Urinary bladder (tissue), 4 donors: ENCODE results near the gene PMEPA1. TPM values are rescaled to one million over a fixed set of nuclear protein-coding genes. Genes with fewer than 3 reads are reported as not detected.
A peak's percentile ranks its signal among the peaks of the same experiment; 100 is the strongest.

Source experiments
- DNase-seq: peaks from one replicate; pipeline ENCODE4 v3.0.0-alpha.2; 2015; ENCODE audit errors: extremely low spot score
- H3K27ac ChIP-seq: one replicate; pipeline ENCODE4 v1.5.1; 2013; ENCODE audit warnings: low read depth, mild to moderate bottlenecking, moderate library complexity
- H3K36me3 ChIP-seq: one replicate; pipeline ENCODE4 v1.6.1; 2013; ENCODE audit warnings: mild to moderate bottlenecking, moderate library complexity; ENCODE audit not compliant: insufficient read depth
- H3K4me1 ChIP-seq: one replicate; pipeline ENCODE4 v1.6.1; 2013; ENCODE audit warnings: mild to moderate bottlenecking, moderate library complexity; ENCODE audit not compliant: insufficient read depth
- H3K4me3 ChIP-seq: one replicate; pipeline ENCODE4 v1.5.1; 2013; ENCODE audit warnings: low read depth, low read length
- WGBS: extraction: QIAGEN DNeasy Blood & Tissue Kit; methylation state at CpG from one replicate; pipeline ENCODE4 v1.1.7; 2013; 5-methylcytosine and 5-hydroxymethylcytosine counted together
- polyA plus RNA-seq: library from polyadenylated mRNA; stranded (reverse); fragments of 200-250 nt; gene quantifications from one replicate; pipeline ENCODE4 v1.2.3, GENCODE V29; 2013
- total RNA-seq: library from RNA; depleted of rRNA; stranded (reverse); fragments of >200 nt; gene quantifications from one replicate; pipeline ENCODE4 v1.2.3, GENCODE V29; 2014
- donor health status: healthy with polysubstance abuse.
- donor health status: healthy.

PMEPA1 gene
- total RNA-seq, result 20.6 TPM
- polyA plus RNA-seq, result 20.4 TPM

DNA sequence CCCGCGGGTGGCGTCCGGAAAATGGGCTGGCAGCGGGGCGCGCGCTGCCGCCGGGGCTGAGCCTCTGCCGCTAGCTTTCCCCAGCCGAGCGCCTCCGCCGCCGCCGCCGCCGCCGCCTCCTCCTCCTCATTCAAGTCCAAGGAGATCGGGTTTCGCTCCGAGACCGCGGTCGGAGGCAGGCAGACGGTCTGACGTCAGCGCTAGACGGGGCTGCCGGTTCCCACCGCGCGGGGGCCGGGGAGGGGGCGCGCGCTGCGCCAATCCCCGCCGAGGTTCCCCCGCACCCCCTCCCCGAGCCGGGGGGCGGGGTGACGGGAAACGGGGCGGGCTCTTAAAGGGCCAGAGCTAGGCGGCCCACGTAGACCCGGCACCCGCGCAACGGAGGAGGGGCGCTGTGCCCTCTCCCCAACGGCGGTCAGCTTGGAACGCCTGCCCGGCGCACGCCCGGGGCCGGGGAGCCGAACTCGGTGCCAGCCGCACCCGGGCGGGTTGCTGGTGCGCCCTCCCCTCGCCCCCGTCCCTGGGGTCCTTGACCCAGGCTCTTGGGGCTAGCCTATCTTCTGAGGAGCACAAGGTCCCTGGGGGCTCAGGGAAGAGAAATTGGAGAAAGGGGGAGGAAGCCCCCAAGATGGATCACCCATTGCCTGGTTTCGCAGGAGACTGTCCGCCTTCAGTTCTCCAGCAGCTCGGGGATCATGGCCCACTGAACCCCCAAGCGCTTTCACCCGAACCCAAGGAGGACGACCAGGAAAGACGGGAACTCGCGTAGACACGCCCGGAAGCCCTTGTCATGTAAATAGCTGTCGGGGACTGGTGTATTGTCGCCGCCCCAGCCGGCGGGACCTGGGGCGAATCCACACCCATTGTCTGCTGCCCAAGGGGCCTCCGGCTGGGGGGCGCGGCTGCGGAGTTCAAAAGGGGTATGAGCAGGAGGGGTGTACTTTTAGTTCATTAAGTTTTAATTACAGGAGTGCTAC lies at the start of gene PMEPA1:
Gene PMEPA1, minus strand, starts transcription at position 193 of the 977 bp plus-strand sequence. CDS start 433 bp downstream, outside the sequence.
- Histone ChIP-seq H3K4me1 (no peaks in the 10 kb centered on the region), H3K4me3 (peak within 1 kb of the TSS; percentile 75), H3K27ac (peak within 1 kb of the TSS; percentile 75), H3K36me3 (no peaks in the 10 kb centered on the region)
- WGBS, result under 1% methylated on average over 92 of the region's 92 CpGs
- peak; percentile 81 for DNase-seq

DNA sequence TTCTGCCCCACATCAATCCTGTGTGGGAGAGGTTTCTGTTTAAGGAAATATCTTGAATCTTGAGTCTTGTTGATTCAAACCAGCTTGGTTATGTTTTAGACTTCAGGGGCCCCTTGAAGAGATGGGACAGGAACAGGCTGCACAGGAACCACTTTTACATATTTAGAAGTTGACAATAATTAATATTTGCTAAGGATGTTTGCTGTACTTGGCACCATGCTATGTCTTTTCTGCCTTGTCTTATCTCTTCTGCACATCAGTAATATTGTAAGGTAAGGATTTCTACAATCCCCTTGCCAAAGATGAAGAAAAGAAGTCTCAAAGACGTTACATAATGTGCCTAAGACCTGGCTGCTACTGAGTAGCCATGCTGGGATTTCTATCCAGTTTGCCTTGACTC lies 48.0 kb upstream of the PMEPA1 start:
- no peak for DNase-seq
- no peaks in the 10 kb centered on the region for H3K4me1 ChIP-seq
- H3K27ac ChIP-seq, result no peak overlapping the region
- WGBS, result 51% methylated on average over 1 of the region's 1 CpG
- H3K4me3 ChIP-seq, result no peak overlapping the region
- no peaks in the 10 kb centered on the region for H3K36me3 ChIP-seq

DNA sequence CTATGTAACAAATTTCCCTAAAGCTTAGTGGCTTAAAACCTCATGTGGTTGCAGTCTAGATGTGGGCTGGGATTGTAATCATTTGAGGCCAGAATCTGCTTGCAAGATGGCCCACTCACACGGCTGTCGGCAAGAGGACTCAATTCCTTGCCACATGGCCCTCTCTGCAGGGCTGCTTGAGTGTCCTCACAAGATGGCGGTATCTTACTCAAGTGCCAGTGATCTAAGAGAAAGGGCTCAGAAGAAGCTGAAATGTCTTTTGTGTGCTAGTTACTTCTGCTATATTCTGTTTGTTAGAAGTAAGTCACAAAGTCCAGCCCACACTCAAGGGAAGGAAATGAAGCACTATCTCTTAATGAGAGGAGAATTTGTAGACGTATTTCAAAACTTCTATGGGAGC lies 47.1 kb upstream of the PMEPA1 start:
- H3K27ac ChIP-seq, result no peak overlapping the region
- H3K36me3 ChIP-seq, result no peaks in the 10 kb centered on the region
- no peaks in the 10 kb centered on the region for H3K4me1 ChIP-seq
- WGBS, result 97% methylated on average over 4 of the region's 4 CpGs
- DNase-seq, result no peak
- H3K4me3 ChIP-seq, result no peak overlapping the region

- no peak overlapping the region for H3K4me3 ChIP-seq
- no peak overlapping the region for H3K27ac ChIP-seq
- no peak for DNase-seq
- no peaks in the 10 kb centered on the region for H3K36me3 ChIP-seq
- WGBS, result 96% methylated on average over 4 of the region's 4 CpGs
- H3K4me1 ChIP-seq, result no peaks in the 10 kb centered on the region
Measured at GRCh38 chr20:57756213-57756612, 46.4 kb upstream of the PMEPA1 start.

DNA sequence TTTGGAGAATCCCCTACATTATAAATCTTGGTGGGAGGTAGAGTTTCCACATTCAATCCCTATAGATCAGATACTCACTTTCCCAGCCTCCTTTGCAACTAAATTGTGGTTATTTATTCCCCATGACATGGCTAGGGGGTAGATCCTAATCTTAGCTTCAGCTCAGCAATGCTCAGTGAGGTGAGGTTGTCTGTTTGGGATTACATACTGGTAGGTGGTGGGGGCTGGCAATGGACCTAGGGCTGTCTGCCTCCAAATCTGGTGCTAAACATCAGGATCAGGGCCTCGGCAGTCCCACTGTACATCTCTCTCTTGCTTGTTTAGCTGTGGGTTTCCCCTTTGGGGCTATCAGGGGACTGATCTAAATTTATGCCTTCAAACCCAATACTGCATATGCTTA lies 45.8 kb upstream of the PMEPA1 start:
- WGBS, result 71% methylated on average over 1 of the region's 1 CpG
- H3K27ac ChIP-seq, result no peak overlapping the region
- no peaks in the 10 kb centered on the region for H3K4me1 ChIP-seq
- no peak overlapping the region for H3K4me3 ChIP-seq
- H3K36me3 ChIP-seq, result no peaks in the 10 kb centered on the region
- no peak for DNase-seq

- WGBS, result 78% methylated on average over 3 of the region's 3 CpGs
Measured at GRCh38 chr20:57754190-57754589, 44.4 kb upstream of the PMEPA1 start.

DNA sequence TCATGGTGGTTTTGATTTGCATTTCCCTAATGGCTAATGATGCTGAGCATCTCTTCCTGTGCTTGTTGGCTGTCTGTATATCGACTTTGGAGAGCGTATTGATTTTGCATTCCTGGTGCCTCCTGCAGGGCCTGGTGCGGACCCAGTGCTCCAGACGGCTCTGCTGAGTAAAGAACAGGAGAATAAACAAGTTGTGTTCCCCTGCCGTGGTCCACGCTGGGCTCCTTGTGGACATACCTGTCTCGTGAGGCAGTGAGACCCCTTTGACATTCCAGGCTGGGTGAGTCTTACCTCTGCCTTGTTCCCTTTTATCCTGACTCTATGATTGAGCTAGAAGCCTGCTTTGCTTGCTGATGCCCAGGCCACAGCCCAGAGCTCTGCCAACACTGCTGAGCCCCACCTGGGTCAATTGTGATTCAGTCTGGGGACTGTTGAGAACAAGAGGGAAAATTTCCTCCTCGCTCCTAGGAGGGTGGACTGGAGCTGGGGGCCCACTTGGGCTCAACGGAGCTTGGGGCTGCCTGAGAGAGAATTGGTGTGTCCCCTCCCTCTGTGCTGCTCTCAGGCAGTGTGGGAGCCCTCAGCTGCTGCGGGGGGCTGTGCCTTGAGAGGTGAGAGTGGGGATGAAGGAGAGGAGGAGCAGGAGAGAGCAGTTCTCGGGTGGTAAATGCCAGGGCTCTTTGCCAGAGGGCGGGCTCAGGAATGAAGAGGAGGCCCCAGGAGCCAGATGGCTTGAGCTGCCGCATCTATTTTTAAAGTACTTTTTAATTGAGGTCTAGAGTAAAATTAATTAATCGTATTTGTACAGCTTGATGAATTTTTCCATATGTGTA lies 43.7 kb upstream of the PMEPA1 start:
- Histone ChIP-seq H3K4me1 (no peaks in the 10 kb centered on the region), H3K4me3 (no peak overlapping the region), H3K36me3 (no peaks in the 10 kb centered on the region), H3K27ac (no peak overlapping the region)
- DNase-seq, result no peak
- 65% methylated on average over 14 of the region's 14 CpGs for WGBS

More at GRCh38 chr20:57754190-57754589, 44.4 kb upstream of the PMEPA1 start:
- no peak overlapping the region for H3K4me3 ChIP-seq
- no peak overlapping the region for H3K27ac ChIP-seq
- H3K36me3 ChIP-seq, result no peaks in the 10 kb centered on the region
- no peaks in the 10 kb centered on the region for H3K4me1 ChIP-seq
- no peak for DNase-seq

DNA sequence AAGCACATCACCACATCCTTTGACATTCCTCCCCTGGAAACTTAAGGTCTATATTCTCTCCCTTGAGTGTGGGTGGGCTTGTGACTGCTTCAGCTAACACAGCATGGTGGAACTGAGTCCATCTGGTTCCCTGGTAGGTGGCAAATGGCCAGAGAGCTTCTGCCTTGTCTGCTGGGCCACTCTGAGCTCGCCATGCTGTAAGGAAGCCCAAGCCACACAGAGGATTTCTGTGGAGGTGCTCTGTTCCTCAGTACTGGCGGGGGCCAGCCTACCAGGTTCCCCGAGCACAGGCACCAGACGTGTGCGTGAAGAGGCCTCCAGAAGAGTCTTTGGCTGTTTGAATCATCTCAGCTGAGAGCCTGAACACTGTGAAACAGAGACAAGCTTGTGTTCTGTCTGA lies 41.6 kb upstream of the PMEPA1 start:
- no peaks in the 10 kb centered on the region for H3K4me1 ChIP-seq
- H3K36me3 ChIP-seq, result no peaks in the 10 kb centered on the region
- H3K27ac ChIP-seq, result no peak overlapping the region
- no peak overlapping the region for H3K4me3 ChIP-seq
- WGBS, result 96% methylated on average over 5 of the region's 5 CpGs
- DNase-seq, result no peak

DNA sequence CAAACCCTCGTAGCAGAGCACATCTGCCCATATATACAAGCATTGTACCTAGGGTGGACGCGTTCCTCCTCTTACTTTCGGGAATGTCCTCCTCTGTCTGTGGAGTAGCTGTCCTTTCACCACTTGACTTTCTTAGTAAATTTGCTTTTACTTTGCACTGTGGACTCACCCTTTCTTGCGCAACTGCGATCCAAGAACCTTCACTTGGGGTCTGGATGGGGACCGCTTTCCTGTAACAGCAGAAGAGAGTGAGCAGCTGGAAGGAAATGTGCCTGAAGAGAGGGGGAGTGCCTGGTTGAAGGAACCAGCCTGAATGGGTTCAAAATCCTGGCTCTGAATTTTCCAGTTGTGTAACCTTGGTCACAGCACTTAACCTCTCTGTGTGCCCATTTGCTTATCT lies 40.1 kb upstream of the PMEPA1 start:
- H3K4me3 ChIP-seq, result no peak overlapping the region
- no peaks in the 10 kb centered on the region for H3K36me3 ChIP-seq
- H3K4me1 ChIP-seq, result no peaks in the 10 kb centered on the region
- WGBS, result 67% methylated on average over 7 of the region's 7 CpGs
- DNase-seq, result no peak
- H3K27ac ChIP-seq, result no peak overlapping the region

DNA sequence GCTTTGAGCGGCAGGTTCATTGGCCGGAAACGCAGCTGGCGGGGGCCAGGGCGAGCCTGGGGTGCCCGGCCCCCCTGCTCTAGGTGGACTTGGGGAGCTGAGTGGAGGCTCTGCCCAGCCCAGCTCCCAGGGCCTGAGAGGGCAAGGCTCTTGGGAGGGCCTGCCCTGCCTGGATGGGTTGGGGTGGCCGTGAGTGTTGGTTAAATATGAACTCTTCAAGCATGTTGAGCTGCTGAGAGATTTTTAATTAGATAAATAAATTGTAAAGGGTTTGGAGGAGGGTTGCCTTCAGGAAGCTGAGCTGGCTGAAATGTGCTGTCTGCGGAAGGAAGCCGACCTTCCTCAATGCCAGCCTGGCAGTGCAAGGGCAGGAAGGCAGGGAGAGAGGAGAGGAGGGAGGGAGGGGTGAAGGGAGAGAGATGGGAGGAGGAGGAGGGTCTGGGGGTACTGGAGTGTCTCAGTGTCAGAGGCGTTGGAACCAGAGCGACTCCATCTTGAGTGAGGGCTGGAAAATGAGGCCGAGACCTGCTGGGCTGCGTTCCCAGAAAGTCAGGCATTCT lies 39.4 kb upstream of the PMEPA1 start:
- no peak overlapping the region for H3K4me3 ChIP-seq
- DNase-seq, result no peak
- no peaks in the 10 kb centered on the region for H3K4me1 ChIP-seq
- no peaks in the 10 kb centered on the region for H3K36me3 ChIP-seq
- H3K27ac ChIP-seq, result no peak overlapping the region
- 21% methylated on average over 13 of the region's 13 CpGs for WGBS

DNA sequence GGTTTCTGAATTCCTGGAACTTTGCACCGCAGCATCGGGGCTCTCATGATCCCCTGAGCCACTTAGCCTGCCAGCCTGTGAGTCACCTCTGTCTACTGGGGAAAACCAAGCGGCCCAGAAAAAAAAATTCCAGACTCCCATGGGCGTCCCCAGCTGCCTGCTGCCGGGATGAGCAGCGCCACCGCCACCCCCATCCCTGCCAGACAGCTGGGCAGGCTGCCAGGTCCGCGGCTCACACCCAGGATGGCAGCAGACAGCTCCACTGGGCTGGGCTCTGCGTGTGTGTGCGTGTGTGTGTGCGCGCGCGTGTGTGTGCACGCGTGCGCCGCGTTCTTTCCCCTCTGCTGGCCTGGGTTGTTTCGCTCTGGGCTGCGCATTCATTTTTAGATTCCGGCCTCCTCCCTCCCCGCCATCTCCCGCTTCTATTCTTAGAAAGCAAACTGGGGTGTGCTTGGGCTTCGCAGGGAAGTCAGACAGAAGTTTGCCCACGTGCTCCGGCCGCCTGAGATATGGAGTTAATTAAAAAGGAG lies 38.9 kb upstream of the PMEPA1 start:
- H3K27ac ChIP-seq, result no peak overlapping the region
- WGBS, result 3% methylated on average over 29 of the region's 29 CpGs

DNA sequence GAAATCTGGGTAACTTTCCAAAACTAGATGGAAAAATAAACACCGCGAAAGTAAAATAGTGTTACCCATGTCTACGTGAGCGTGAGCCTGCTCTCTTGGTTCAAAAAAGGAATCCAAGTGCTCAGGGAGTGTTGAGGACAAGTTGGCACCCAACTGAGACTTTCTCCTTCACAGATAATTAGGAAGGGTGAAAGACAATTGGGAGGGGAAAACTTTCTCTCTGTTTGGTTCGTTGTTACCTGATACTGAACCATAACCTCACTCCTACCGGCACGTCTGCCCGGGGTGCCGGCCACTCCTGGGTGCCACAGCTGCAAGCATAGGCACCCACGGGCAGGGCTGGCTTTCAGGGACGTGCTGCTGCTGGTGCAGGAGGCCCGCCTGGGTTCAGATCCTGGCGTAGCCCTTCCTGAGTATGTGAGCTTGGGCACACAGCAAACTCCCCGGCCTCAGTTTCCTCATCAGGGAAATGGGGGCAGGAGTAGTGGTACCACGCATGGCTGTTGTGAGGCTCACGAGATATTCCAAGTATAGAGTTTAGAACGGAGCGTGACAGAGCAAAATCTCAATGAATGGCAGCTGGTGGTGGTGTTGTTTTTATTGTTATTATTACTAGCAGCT lies 38.2 kb upstream of the PMEPA1 start:
- no peaks in the 10 kb centered on the region for H3K4me1 ChIP-seq
- no peak overlapping the region for H3K4me3 ChIP-seq
- DNase-seq, result no peak
- WGBS, result 50% methylated on average over 18 of the region's 18 CpGs
- H3K27ac ChIP-seq, result no peak overlapping the region
- no peaks in the 10 kb centered on the region for H3K36me3 ChIP-seq

More for the DNA sequence above, 38.9 kb upstream of the PMEPA1 start:
- peak; percentile 47 for DNase-seq
- H3K4me1 ChIP-seq, result no peaks in the 10 kb centered on the region
- H3K4me3 ChIP-seq, result peak overlapping the region; percentile 20
- H3K36me3 ChIP-seq, result no peaks in the 10 kb centered on the region

DNA sequence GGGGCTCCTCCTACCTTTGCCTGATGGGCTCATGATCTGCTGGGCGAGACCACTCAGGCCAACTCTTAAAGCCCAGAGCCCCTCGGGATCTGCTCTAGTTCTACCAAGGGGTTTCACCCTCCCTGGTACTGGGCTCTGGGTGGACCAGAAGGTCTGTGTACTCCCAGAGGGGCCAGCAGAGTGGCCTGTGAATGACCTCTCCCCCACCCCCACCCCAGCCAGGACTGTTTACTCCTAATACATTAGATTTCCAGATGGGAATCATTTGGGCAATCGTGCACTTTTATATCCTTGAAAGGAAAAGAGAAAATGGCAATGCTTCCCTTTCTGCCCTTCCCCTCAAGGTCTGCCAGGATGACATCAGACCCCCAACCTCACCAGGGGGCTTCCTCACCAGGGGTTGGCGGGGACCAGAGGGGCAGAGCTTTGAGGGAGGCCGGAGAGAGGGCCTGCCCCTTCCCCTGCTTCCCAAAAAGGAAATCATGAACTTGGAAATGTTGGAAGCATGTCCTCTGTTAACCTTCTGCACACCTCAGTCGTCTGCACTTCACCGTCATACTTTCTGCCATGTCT lies 37.1 kb upstream of the PMEPA1 start:
- H3K36me3 ChIP-seq, result no peaks in the 10 kb centered on the region
- no peak overlapping the region for H3K27ac ChIP-seq
- 43% methylated on average over 7 of the region's 7 CpGs for WGBS
- no peak overlapping the region for H3K4me3 ChIP-seq
- DNase-seq, result no peak
- H3K4me1 ChIP-seq, result no peaks in the 10 kb centered on the region
